HEK293 (cell line): ENCODE measurements around the gene SMIM41.

ENCODE experiments used
- CTCF ChIA-PET: fragments of 350-600 bp; formaldehyde crosslinking; extraction: SDS; loops from one replicate; lab custom pipeline; 2021; ENCODE audit warnings: antibody characterized with exemption; lab: Yijun Ruan, JAX
- POLR2A ChIA-PET: fragments of 300-600 bp; formaldehyde crosslinking; extraction: SDS; loops from one replicate; lab custom pipeline; 2020; ENCODE audit warnings: antibody characterized with exemption, inconsistent platforms; lab: Yijun Ruan, JAX
- H3K27ac ChIP-seq: fragments of 200-500 bp; sonication (Bioruptor generic); 2 replicates; pipeline ENCODE4 v1.5.1; 2014; ENCODE audit warnings: low read depth, low read length, control low read depth, inconsistent platforms; ENCODE audit errors: extremely low read depth
- H3K36me3 ChIP-seq, 2 experiments: fragments of 200-500 bp in 1 of 2; sonication (Bioruptor generic) in 1 of 2; 1 replicate in 1 of 2; 2 replicates in 1 of 2; pipeline ENCODE4 v1.5.1; 2014 to 2017; ENCODE audit warnings: inconsistent platforms in 2 of 2, low read length in 2 of 2; ENCODE audit not compliant: control insufficient read depth in 2 of 2, insufficient read depth in 1 of 2
- H3K4me1 ChIP-seq: fragments of 200-500 bp; sonication (Bioruptor generic); 2 replicates; pipeline ENCODE4 v1.5.1; 2014; ENCODE audit warnings: mild to moderate bottlenecking, low read length, inconsistent platforms; ENCODE audit not compliant: control insufficient read depth, insufficient read depth
- H3K4me3 ChIP-seq: 2 replicates; pipeline ENCODE4 v1.5.1; 2011; ENCODE audit warnings: low read depth, mild to moderate bottlenecking, control low read depth, low read length, moderate library complexity
- H3K9me3 ChIP-seq: fragments of 200-500 bp; sonication (Bioruptor generic); 2 replicates; pipeline ENCODE4 v1.5.1; 2014; ENCODE audit warnings: low read depth, low read length, inconsistent platforms; ENCODE audit not compliant: control insufficient read depth, insufficient read depth
- FEZF1 ChIP-seq: fragments of 450-650 bp; formaldehyde crosslinking; IDR thresholded peaks from 2 replicates; pipeline ENCODE4 v1.5.1; 2016; ENCODE audit warnings: missing biosample characterization, missing genetic modification characterization
- GLI4 ChIP-seq: fragments of 450-650 bp; formaldehyde crosslinking; IDR thresholded peaks from 2 replicates; pipeline ENCODE4 v1.5.1; 2016; ENCODE audit warnings: missing biosample characterization, missing genetic modification characterization
- KLF7 ChIP-seq: fragments of 450-650 bp; formaldehyde crosslinking; IDR thresholded peaks from 2 replicates; pipeline ENCODE4 v1.5.1; 2016; ENCODE audit warnings: missing biosample characterization, missing genetic modification characterization, borderline replicate concordance
- SALL2 ChIP-seq: fragments of 450-650 bp; formaldehyde crosslinking; IDR thresholded peaks from 2 replicates; pipeline ENCODE4 v1.5.0; 2017; ENCODE audit warnings: missing biosample characterization, mild to moderate bottlenecking, missing genetic modification characterization, borderline replicate concordance
- SCRT1 ChIP-seq: fragments of 450-650 bp; formaldehyde crosslinking; IDR thresholded peaks from 2 replicates; pipeline ENCODE4 v1.5.1; 2016; ENCODE audit warnings: missing biosample characterization, missing genetic modification characterization, borderline replicate concordance
- SCRT2 ChIP-seq: fragments of 450-650 bp; formaldehyde crosslinking; IDR thresholded peaks from 2 replicates; pipeline ENCODE4 v1.5.1; 2016; ENCODE audit warnings: missing biosample characterization, missing genetic modification characterization
- TCF7L2 ChIP-seq: IDR thresholded peaks from 2 replicates; pipeline ENCODE4 v1.6.1; 2011; ENCODE audit warnings: low read depth, mild to moderate bottlenecking, inconsistent platforms, low read length, moderate library complexity, borderline replicate concordance
- ZIC2 ChIP-seq: fragments of 450-650 bp; formaldehyde crosslinking; IDR thresholded peaks from 2 replicates; pipeline ENCODE4 v1.5.1; 2016; ENCODE audit warnings: missing biosample characterization, missing genetic modification characterization
- ZNF16 ChIP-seq: fragments of 450-650 bp; formaldehyde crosslinking; IDR thresholded peaks from 2 replicates; pipeline ENCODE4 v1.5.1; 2016; ENCODE audit warnings: low read depth, missing biosample characterization, missing genetic modification characterization
- ZNF24 ChIP-seq: fragments of 450-650 bp; formaldehyde crosslinking; IDR thresholded peaks from 2 replicates; pipeline ENCODE4 v1.5.1; 2016; ENCODE audit warnings: missing biosample characterization, missing genetic modification characterization
- ZNF341 ChIP-seq: fragments of 450-650 bp; formaldehyde crosslinking; IDR thresholded peaks from 2 replicates; pipeline ENCODE4; 2016; ENCODE audit warnings: low read depth, missing biosample characterization, missing genetic modification characterization
- ZNF394 ChIP-seq: fragments of 450-650 bp; formaldehyde crosslinking; IDR thresholded peaks from 2 replicates; pipeline ENCODE4 v1.5.1; 2016; ENCODE audit warnings: missing biosample characterization, missing genetic modification characterization, mild to moderate bottlenecking, moderate library complexity, borderline replicate concordance
- ZNF548 ChIP-seq: fragments of 450-650 bp; formaldehyde crosslinking; IDR thresholded peaks from 2 replicates; pipeline ENCODE4 v1.5.1; 2016; ENCODE audit warnings: missing biosample characterization, missing genetic modification characterization
- ZNF600 ChIP-seq: fragments of 450-650 bp; formaldehyde crosslinking; IDR thresholded peaks from 2 replicates; pipeline ENCODE4 v1.5.1; 2016; ENCODE audit warnings: missing biosample characterization, missing genetic modification characterization
- ZNF610 ChIP-seq: fragments of 450-650 bp; formaldehyde crosslinking; IDR thresholded peaks from 2 replicates; pipeline ENCODE4 v1.5.1; 2016; ENCODE audit warnings: missing biosample characterization, missing genetic modification characterization, borderline replicate concordance
- ZNF768 ChIP-seq: fragments of 450-650 bp; formaldehyde crosslinking; IDR thresholded peaks from 2 replicates; pipeline ENCODE4 v1.5.1; 2018; ENCODE audit warnings: missing biosample characterization, mild to moderate bottlenecking, missing genetic modification characterization
- TF ChIP-seq, protein P1 (sequence below): fragments of 450-650 bp; formaldehyde crosslinking; IDR thresholded peaks from 2 replicates; pipeline ENCODE4 v1.5.1; 2016; ENCODE audit warnings: missing biosample characterization, missing genetic modification characterization
- TF ChIP-seq, protein P2 (sequence below): fragments of 450-650 bp; formaldehyde crosslinking; IDR thresholded peaks from 2 replicates; pipeline ENCODE4 v1.5.1; 2016; ENCODE audit warnings: missing biosample characterization, missing genetic modification characterization
- TF ChIP-seq, protein P3 (sequence below): fragments of 450-650 bp; formaldehyde crosslinking; IDR thresholded peaks from 2 replicates; pipeline ENCODE4 v1.5.1; 2016; ENCODE audit warnings: missing biosample characterization, missing genetic modification characterization

SMIM41 gene

DNA sequence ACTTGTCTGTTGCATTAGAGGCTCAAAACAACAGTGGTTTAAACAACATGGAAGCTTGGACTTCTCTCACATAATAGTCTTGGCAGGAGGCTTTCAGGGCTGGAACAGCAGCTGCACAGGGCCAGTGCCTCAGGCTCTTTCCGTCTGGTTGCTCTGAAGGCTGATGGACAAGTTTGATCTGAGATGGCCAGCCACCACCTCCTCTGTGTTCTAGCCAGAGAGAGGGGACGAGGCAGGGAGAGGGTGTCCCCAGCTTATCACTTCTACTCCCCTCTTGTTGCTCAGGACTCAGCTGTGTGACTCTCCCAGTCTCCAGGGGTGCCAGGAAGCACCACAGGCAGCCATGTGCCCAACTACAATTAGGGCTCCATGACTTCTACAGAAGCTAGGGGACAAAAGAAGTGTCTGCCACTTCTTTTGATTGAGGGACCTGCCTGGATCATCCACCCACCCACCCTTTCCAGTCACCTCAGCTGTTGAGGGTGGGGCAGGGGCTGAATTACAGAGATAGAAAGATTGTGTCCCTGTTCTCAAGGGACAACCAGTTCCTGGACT, 46.6 kb downstream of the SMIM41 start:
- ChIA-PET POLR2A (no interaction called here), CTCF (interaction anchor here (0.6 to 5.8 kb wide), 10 partner anchors 9 to 1418 kb away, joined by 3 to 91 read pairs (median 4); no protein-coding TSS in a partner anchor)
- H3K9me3 ChIP-seq, result no peaks in the 10 kb centered on the region
- no peaks in the 10 kb centered on the region for H3K36me3 ChIP-seq
- H3K4me1 ChIP-seq, result peaks cover 6% of the 10 kb centered on the region; the same call in 1 of the 2 replicates
- peak; percentile 41; the same call in 1 of the 2 replicates for TF ChIP-seq ZIC2 (tag by site-specific recombination)
- TF ChIP-seq ZNF394 (tag by site-specific recombination), result no peak
- no peak overlapping the region for H3K4me3 ChIP-seq
- H3K27ac ChIP-seq, result peak overlapping the region; percentile 29; the same call in 1 of the 2 replicates

DNA sequence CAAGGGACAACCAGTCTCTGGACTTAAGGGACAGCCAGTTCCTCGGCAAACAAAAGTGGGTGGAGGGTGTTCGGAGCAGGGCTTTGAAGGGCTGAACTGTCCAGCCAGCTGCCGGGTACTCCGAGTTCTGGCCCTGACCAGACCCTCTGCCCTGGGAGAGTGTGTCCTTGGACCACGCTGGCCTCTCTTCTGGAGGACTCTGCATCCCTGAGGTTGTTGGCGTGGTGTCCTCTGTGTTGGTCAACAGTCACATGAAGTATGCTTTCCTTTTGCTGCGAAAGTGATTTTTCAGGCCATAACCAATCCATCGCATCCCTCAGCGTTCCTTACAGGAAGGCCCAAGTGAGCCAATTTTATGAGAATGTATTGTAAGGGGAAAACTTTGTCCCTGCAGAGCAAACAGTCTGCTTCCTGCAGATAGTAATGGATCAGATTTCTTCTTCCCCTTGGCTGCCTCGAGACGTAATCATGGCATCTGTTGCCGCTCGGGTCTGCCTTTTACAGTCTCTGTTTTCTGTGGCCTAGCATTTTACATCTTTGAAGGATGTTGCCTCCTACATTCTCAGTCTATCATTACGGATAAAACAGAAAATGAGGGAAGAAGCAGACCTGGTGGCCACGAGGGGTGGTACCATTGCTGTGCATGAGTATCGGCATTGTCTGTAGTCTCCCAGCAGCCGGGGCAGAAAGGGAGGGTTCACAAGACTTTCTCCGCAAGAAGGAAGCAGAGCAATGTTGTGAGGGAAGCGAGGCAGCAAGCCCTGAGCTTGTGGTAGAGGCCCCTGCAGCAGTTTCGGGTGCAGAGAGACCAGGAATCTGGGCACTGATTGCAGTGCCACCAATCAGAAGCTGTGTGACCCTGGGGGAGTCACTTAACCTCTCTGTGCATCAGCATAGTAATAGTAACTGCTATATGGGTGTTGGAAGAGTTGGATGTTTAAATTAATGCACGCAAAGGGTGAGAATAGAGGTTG, 47.4 kb downstream of the SMIM41 start:
- Histone ChIP-seq H3K36me3 (no peaks in the 10 kb centered on the region), H3K27ac (peak overlapping the region; percentile 29; the same call in 1 of the 2 replicates), H3K4me3 (no peak overlapping the region), H3K4me1 (peaks cover 6% of the 10 kb centered on the region; the same call in 1 of the 2 replicates), H3K9me3 (no peaks in the 10 kb centered on the region)
- TF ChIP-seq GLI4 (no peak), ZNF768 (tag by site-specific recombination) (peak; percentile 92), ZNF24 (tag by site-specific recombination) (no peak), ZIC2 (tag by site-specific recombination) (peak; percentile 16; the same call in 1 of the 2 replicates), ZNF16 (tag by site-specific recombination) (no peak), SCRT2 (peak; percentile 74), KLF7 (tag by site-specific recombination) (no peak), FEZF1 (tag by site-specific recombination) (peak; percentile 69), SCRT1 (tag by site-specific recombination) (peak; percentile 80; the same call in 1 of the 2 replicates), ZNF600 (tag by site-specific recombination) (peak; percentile 85), SALL2 (tag by site-specific recombination) (no peak)
- TF ChIP-seq, protein P1, sequence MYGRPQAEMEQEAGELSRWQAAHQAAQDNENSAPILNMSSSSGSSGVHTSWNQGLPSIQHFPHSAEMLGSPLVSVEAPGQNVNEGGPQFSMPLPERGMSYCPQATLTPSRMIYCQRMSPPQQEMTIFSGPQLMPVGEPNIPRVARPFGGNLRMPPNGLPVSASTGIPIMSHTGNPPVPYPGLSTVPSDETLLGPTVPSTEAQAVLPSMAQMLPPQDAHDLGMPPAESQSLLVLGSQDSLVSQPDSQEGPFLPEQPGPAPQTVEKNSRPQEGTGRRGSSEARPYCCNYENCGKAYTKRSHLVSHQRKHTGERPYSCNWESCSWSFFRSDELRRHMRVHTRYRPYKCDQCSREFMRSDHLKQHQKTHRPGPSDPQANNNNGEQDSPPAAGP (tag by site-specific recombination), result 0 out of 2 replicates have a peak, but pooled peaks have one; percentile 22
- TF ChIP-seq, protein P2, sequence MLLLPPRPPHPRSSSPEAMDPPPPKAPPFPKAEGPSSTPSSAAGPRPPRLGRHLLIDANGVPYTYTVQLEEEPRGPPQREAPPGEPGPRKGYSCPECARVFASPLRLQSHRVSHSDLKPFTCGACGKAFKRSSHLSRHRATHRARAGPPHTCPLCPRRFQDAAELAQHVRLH, result peak; percentile 33; the same call in 1 of the 2 replicates
- POLR2A ChIA-PET, result no interaction called here
- CTCF ChIA-PET, result interaction anchor here (0.7 to 5.8 kb wide), 11 partner anchors 10 to 753 kb away, joined by 3 to 91 read pairs (median 4); no protein-coding TSS in a partner anchor

DNA sequence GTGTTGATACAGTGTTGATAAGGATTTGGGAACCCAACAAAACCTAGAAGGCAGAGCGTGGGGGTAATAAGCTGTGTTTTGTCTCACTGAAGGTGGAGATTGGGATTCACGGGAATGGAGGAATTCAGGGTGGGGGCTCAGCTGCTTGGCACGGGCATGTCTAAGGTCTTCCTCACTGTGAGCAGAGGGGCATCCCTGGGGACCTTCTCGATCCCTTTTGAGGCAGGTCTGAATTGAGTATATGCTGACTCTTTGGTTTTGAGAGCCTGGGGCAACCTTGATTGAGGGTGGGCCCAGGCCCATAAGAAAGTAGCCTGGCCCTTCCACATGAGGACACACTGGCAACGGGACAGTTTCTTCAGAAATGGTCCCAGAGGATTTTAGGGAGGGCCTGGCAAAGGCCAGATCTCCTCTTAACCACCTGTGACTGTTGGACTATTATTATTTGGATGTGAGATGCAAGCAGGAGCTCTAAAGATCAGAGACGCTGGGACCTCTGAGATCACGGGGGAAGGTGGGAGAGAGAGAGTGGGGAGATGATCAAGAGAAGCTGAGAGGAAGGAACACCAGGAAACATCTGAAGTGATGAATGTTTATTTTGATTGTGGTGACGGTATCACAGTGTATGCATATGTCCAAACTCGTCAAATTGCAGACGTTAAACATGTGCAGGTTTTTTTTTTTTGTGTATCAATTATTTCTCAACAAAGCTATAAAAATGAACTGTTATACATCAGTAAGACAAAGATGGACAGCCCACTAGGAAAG, 48.4 kb downstream of the SMIM41 start:
- H3K27ac ChIP-seq, result no peak overlapping the region
- POLR2A ChIA-PET, result no interaction called here

More for the DNA sequence above, 48.4 kb downstream of the SMIM41 start:
- Histone ChIP-seq H3K9me3 (no peaks in the 10 kb centered on the region), H3K4me3 (no peak overlapping the region), H3K36me3 (no peaks in the 10 kb centered on the region), H3K4me1 (peaks cover 6% of the 10 kb centered on the region; the same call in 1 of the 2 replicates)
- TF ChIP-seq TCF7L2 (no peak), ZNF341 (tag by site-specific recombination) (no peak), ZNF394 (tag by site-specific recombination) (no peak), ZNF548 (tag by site-specific recombination) (no peak), ZNF610 (tag by site-specific recombination) (no peak)
- TF ChIP-seq, protein P3, sequence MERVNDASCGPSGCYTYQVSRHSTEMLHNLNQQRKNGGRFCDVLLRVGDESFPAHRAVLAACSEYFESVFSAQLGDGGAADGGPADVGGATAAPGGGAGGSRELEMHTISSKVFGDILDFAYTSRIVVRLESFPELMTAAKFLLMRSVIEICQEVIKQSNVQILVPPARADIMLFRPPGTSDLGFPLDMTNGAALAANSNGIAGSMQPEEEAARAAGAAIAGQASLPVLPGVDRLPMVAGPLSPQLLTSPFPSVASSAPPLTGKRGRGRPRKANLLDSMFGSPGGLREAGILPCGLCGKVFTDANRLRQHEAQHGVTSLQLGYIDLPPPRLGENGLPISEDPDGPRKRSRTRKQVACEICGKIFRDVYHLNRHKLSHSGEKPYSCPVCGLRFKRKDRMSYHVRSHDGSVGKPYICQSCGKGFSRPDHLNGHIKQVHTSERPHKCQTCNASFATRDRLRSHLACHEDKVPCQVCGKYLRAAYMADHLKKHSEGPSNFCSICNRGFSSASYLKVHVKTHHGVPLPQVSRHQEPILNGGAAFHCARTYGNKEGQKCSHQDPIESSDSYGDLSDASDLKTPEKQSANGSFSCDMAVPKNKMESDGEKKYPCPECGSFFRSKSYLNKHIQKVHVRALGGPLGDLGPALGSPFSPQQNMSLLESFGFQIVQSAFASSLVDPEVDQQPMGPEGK (tag by site-specific recombination), result no peak
- CTCF ChIA-PET, result interaction anchor here (0.6 to 1.7 kb wide), 14 partner anchors 8 to 757 kb away, joined by 3 to 10 read pairs (median 4); no protein-coding TSS in a partner anchor
